GM19463 (cell line): ENCODE measurements around the gene SLC6A12.
"Not testable (repeated sequence)": the region's sequence is repeated elsewhere in the genome, so short reads cannot be mapped to it uniquely, and the experiment has no call there.

Experiments used
- ATAC-seq: cut with Tn5 transposase; IDR thresholded peaks from one replicate; pipeline ENCODE4 v1.9.1; 2021; ENCODE audit warnings: mild to moderate bottlenecking, moderate library complexity; ENCODE audit not compliant: unreplicated experiment

SLC6A12 gene

DNA sequence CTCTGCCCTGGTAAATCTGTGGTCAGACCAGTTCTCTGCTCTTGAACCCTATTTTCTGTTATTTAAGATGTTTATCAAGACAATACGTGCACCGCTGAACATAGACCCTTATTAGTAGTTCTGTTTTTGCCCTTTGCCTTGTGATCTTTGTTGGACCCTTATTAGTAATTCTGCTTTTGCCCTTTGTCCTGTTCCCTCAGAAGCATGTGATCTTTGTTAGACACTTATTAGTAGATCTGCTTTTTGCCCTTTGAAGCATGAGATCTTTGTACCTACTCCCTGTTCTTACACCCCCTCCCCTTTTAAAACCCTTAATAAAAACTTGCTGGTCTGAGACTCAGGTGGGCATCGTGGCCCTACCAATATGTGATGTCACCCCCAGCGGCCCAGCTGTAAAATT is 22.0 kb upstream of the SLC6A12 start:
- not testable (repeated sequence) for ATAC-seq

DNA sequence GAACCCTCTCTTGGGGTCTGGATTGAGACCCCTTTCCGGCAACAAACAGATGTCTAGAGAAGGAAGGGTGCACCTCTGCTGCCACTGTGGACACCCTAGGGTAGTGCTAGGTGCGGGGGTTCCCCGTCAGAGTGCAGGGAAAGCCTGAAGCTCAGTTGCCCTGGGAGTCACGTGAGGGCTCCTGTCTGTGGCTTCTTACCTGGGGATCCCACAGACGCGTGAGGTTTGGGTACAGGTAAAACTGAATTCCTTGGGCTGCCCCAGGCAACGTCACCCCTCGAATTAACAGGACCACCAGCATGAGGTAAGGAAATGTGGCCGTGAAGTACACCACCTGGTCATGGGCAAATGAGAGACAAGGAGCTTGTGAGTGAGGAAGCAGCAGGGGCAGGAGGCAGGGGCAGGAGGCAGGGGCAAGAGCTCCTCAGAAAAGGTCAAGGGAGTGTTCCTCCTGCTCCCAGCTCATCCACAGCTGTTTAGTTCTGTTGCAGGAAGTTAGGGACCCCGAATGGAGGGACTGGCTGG is 21.0 kb upstream of the SLC6A12 start:
- ATAC-seq, result no peak

DNA sequence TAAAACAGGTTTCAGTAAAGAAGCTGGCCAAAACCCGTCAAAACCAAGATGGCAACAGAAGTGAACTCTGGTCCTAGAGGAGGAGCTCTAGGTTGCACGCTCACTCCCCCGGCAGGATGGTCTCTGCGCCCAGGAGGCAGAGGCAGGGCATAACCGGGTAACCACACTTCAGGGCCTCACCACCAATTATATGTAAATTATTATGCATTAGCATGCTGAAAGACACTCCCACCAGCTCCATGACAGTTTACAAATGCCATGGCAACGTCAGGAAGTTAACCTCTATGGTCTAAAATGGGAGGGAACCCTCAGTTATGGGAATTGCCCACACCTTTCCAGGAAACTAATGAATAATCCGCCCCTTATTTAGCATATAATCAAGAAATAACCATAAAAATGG is 20.1 kb upstream of the SLC6A12 start:
- ATAC-seq, result no peak

DNA sequence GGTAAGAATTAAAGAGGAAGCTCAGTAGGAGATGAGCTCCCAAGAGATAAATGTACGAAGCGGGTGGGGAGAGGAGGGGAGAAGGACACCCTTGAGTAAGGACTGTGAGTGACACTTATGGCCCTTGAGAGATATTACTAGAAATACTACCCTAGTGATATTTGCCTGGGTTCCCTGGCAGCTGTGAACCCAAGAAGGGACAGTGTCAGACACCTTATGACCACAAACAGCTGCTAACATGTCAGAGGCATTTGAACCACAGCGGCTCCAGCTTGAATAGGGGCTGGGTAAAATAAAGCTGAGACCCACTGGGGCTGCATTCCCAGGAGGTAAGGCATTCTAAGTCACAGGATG is 19.6 kb upstream of the SLC6A12 start:
- no peak for ATAC-seq

DNA sequence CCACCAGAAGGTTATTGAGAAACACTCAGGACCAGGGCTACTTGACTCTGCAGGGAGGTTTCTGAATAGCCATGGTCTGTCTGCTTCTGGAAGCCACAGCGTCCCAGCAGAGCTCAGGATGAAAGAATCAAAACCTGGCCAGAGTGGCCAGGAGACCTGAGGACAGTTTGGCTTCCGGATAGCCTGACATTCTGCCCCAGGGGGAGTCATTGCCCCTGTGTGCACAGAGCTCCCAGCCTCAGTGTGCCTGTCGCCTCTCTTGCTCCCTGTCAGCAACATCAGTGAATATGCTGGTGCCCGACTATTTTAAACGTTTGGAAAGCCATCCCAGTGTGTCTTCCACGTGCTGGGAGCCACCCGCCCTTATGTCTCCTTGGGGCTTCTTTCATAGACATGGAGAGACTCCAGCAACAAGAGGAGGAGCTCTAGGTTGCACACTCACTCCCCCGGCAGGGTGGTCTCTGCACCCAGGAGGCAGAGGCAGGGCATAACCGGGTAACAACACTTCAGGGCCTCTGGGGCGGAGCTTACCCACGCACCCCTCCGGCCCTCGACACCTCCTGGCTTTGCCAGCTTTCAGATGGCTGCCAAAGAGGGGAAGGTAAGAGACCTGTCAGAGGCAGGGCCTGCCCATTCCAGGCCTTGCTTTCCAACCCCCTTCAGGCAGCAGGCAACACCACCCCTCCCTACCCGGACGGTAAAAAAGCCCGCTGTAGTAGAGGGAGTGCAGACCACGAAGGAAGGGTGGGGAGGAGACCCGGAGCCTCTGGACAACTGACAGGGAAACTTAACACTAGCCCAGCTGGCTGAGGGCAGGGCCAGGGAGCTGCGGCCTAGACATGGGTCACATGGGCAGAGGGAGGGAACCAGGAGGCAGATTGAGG is 19.0 kb upstream of the SLC6A12 start:
- ATAC-seq, result no peak

DNA sequence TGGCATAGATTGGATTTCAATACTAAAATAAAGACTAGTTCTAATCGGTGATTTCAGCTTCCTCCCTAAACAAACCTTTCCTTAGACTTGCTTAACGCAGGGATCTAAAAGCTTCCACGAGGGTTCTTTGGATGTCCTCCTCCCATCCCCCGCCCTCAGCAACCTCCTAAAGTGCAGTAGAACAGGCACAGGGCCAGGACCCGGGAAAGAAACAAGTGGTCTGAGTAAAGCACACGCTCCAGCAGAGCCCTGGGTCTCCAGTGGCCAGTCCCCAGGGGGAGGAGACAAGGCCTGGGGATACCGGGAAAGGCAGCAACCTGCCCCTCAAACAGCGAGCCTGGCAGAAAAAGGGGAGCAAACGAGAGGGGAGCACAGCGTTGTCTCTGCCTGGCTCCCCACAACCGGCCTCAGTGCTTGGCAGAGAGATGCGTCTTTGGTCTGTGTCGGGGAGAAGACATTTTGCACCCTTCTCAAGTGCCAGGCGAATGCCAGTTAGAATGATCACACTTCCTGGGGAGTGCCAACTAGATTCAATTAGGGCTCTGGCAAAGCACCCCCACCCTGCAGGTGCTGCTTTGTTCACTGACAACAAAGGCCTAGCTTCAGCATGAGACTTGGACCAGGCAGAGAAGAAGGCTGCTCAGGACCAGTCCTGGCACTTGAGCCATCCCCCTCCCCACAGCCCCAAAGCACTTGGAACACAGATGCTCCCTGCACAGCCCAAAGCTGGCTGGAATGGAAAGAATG is 17.1 kb upstream of the SLC6A12 start:
- no peak for ATAC-seq

DNA sequence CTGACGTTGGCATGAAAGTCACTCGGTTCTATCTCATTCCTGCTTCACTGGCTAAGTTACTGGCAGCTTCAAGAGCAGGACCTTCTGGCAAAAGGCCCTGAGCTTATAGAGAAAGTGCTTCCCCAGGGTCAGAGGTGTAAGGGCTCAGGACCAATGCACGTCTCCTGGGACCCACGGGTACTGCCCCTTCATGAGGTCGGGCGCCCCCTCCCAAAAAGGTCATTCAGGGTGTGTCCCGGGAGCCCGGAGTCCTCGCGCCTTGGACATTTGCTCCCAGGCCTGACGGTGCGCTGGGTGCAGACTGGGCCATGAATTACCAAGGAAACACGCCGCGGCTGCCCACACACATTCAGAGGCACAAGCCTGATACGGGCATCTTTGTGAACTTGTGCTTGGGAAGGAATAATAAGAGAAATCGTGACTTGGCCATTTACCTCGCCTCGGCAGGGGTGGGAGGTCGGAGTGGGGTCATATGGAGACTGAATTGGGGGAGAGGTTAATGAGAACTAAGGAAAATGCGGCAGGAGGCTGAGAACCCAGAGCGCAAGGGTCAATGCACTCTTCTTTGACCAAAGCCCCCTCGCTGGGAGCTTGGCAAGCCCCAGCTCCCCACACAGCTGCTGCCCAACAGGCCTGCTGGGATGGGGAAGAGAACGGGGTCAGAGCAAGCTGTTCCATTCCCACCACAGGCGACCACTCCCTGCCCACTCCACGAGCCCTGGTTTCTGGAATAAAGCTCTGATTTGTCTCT is 15.7 kb upstream of the SLC6A12 start:
- ATAC-seq, result no peak

DNA sequence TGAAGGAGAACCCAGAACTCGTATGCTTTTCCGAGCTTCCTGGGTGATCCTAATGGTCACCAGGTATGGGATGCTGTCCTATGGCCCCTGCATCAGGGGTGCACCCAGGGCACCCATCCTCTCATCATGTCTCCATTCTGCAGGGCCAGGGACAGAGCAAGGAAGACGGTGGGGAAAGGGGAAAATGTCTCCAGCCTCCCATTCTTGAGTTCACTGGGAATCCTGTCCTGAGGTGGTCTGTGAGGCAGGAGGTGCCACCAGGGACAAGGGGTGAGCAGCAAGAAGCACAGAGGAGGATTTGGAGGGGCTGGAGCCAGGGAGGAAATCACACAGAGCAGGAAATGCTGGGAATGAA is 14.9 kb upstream of the SLC6A12 start:
- ATAC-seq, result no peak

DNA sequence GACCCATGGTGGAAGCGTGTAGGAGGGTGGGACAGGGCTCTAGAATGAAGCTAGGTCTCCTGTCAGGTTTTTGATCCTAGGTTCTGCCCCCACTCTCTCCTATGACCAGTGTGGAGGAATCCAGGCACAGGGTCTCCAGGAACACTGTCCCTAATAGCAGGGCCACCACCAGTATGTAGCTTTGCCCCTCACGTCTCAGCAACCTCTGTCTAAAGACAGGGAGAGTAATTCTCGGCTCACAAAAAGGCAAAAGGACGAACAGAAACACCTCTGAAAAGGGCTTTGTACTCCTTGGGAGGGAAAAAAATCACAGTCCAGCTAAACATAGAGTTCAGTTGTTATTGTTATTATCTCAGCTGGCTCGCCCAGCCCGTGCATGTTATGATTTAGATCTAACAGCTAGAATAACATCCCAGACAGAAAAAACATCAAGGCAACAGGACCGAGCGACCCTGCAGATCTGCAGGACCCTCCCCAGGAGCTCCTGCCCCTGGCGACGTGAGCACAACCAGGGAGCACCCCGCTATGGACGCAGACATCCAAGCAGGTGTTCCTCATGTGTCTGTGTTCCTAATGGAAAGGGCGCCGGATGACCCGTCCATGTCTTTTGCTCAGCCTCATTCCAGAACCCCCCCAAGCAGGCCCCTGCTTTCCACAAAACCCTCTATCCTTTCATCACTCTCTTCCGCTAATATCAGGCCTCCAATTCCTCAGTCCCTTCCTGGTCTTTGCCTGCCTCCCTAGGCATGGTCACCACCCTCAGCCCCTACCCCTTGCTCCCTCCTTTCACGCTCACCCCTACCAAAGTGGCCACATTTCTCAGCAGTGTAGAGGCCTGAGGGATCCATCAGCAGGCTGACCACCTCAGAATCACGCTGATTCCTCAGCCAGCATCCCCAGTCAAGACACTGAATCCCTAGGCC is 14.2 kb upstream of the SLC6A12 start:
- ATAC-seq, result no peak

DNA sequence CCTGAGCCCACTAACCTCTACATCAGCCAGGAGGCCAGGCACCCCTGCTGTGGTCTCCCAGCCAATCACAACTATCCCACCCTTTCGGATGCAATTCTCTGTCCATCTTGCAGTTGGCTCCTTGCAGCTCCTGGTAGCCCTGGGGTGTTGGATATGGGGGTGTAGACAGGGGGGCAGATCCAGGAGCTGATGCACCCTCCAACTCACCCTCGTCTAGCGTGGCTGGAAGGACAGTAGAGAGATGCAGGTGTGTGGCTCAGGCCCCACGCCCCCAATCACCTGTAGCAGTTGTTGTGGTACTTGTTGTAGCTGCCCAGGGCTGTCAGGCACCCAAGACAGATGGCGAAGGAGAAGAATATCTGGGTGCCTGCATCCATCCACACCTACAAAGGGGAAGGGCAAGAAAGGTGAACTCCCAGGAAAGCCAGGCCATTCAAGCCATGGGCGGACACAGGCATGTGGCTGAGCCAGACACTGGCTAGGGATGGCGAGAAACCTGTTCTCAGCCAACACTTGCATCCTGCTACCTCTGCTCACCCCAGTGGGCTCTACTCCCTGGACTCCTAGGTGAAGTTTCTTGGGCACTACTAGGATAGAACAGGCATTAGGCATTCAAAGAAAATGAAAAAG is 13.4 kb upstream of the SLC6A12 start:
- no peak for ATAC-seq

DNA sequence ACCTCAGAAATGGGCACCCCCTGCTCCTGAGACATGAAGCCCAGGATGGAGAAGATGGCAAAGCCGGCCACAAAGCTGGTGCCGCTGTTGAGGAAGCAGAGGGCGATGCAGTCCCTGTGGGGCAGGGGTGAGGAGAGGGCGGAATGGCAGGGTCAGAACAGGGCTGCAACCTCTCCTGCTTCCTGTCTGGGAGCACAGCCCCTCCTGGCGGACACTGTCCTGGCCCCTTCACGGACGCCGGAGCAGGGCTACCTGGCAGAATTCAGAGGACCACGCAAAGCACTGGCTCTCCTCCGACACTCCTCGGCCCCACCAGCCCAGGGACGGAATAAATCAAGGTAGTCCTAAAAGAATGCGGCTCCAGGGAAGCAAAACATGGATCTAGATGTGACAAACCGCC is 12.4 kb upstream of the SLC6A12 start:
- no peak for ATAC-seq

DNA sequence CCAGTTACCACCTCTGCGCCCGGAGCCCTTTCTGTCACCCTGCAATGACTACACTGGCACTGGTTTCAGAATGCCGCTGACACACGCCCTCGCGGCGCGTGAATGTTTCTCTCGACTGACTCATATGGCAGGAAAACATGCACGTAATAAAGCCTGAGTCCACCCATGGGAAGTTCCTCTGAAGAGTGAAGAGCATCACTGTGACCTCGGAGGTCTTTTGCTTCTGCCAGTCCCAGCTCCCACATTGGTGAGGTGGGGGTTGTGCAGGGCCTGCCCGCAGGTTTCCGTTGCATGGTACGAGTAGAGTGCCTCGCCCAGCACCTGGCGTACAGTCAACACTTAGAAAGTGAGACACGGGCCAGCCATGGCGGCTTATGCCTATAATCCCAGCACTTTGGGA is 11.1 kb upstream of the SLC6A12 start:
- ATAC-seq, result no peak

DNA sequence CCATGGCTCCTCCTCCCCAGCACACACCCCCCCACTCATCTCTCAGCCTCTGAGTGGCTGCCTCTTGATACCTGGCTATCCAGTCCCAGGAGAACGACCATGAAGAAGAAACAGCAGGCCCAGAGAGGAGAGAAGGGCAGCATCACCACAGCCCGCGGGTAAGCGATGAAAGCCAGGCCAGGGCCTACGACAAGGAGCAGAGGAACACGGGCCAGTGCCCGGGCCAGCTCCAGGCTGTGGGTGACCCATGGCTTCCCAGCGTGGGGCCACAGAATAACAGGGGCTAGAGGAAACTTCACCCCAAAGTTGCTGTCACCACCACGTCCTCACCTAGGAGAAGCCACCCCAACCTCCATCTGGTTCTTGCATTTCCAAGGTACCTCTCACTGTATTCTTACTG is 10.4 kb upstream of the SLC6A12 start:
- ATAC-seq, result no peak

DNA sequence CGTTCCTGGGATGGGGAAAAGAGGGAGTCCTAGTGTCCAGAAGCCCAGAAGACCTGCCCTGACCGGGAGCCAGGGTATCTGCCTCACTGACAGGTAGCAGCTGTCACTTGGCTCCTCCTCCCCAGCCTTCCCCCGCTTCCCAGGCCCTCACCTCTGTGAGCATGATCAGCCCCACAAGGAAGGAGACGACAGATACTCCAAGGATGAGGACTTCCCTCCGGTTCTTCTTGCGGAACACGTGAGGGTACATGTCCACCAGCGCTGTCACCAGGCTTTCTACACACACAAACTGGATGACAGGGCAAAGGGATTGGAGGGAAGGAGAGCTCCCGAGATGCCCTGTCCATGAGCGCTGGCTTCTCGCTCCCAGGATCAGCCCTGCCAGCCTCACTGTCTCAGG is 9.9 kb upstream of the SLC6A12 start:
- ATAC-seq, result no peak

DNA sequence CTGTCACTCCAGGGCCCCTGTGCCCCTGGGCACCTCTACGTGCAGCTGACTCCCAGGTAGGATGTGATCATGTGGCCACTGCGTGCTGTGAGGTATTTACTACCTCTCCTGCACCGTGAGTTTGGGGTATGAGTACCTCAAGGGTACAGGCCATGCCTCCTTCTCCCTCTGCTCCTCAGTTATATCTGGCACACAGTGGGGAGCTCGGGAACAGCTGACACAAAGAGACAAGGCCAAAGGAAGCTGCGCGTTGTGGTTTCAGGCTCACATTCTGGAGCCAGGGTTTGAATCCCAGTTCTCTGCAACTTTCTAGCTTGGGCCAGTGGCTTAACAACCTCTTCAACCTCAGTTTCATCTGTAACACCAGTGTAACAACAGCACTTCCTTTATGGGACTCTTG is 7.8 kb upstream of the SLC6A12 start:
- ATAC-seq, result no peak

DNA sequence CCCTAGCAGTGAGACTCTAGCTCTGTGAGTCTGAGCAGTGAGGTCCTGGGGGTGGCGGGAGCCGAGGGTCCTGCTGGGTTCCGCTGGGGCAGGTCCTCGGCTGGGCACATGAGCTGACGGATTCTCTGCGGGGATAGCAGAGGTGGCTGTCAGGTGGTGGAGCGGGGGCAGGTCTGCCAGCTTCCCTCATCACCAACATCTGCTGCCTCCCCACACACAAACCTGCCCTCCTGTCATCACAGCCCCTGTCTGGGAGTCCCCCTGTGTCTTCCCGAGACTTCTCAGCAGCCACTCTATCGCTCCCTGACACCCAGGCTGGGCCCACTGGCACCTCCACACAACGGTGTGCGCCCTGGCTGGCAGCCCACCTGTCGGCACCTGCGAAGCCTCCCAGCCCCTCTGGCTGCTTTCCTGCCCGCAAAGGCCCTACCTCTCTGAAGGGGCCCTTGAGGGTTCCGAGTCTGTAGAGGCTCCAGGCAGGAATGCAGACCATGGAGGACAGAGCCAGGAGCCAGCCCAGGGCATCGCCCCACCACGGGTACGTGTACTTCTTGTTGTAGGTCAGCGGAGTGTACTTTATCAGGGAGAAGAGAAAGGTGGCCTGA is 7.1 kb upstream of the SLC6A12 start:
- ATAC-seq, result no peak

DNA sequence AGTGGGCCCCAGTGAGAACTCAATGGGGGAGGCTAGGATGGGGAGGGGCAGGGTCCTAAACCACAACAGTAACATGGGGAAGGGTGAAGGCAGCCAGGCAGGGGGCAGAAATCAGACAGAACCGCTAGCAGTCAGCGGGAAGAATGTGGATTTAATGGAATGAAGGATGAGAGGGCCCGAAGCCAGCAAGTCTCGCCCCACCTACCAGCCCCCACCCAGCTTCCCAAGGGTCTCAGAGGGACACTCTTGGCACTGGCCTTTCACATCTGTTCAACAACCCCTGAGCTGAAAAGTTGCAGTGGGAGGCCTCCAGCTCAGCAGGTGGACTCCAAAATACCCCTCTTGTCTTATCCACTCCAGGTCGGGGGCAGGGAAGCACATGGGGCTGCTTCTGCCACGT is 6.5 kb upstream of the SLC6A12 start:
- ATAC-seq, result no peak

DNA sequence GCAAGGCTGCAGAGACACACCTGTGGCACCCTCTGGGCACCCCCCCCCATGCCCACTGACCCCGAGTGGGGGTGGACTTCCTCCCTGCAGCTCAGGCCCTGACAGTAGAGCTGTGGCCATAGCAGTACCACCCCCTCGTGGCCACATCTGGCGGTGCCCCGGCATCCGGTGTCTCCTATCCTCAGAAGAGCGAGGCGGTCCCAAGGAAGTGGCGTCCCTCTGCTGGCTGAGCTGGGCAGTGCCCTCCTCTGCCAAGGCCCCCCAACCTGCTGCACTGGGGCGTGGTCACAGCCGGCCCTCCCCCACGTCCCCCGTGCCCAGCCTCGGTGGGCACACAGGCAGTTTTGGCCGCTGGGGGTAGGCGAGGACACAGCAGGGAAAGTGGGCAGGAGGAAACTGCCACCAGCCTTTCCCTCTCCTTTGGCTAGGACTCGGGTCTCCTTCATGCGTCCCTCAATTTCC is 6.0 kb upstream of the SLC6A12 start:
- no peak for ATAC-seq

DNA sequence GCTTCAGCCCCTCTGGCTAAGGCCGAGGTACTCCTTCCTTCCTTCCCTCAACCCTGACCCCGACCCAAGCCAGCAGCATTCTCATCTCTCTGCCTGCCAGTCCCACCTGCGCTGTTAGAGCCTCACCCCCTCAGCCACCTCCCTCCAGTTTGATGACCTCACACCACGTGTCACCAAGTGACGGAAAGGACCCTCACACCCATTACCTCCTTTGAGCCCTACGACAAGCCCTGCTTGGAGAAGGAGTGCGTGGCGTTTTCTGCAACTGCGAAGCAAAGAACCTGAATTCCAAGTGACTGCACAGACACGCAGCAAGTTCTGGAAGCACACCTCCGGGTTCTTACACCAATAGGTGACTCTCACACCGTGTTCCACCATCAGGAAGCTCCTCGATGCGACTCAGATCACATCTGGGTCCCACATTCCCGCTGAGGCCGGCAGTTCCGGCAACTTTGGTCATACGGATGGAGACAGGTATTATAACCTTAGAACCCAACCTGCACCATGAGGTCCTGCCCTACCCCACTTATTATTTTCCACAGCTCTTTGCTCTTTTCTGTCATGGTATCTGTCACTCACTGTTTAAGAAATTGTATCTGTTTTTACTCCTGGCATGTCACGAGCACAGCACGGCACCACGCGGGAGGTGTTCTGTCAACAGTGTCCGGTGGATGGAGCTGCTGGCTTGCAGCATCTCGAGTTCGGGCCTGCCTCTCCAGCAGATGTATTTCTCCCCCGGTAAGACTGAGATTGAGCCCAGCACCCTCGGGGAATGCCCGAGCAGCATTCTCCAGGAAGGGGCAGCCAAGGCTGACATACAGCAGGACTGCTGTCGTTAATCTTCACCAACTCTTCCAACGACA is 5.0 kb upstream of the SLC6A12 start:
- no peak for ATAC-seq
